A673 (cell line): ENCODE results near the gene ST6GALNAC4. TPM values are rescaled to one million over a fixed set of nuclear protein-coding genes. Genes with fewer than 3 reads are reported as not detected.
A peak's percentile ranks its signal among the peaks of the same experiment; 100 is the strongest.

Source experiments
- BruUV-seq: library from RNA; stranded (reverse); fragments of 400-500 nt; replicated peaks from 2 replicates; lab custom pipeline; 2021; lab: Mats Ljungman, UMichigan
- CTCF ChIA-PET: fragments of 300-600 bp; sonication (Branson Sonifier 250); formaldehyde crosslinking; loops from one replicate; lab custom pipeline; 2022; ENCODE audit warnings: antibody characterized with exemption; lab: Charles Lee
- POLR2A ChIA-PET: fragments of 300-600 bp; sonication (Branson Sonifier 250); formaldehyde crosslinking; loops from one replicate; lab custom pipeline; 2022; ENCODE audit warnings: antibody characterized with exemption; ENCODE audit not compliant: low non-redundant PET; lab: Charles Lee
- DNase-seq: peaks from one replicate; pipeline ENCODE4 v3.0.0-alpha.2; 2015; ENCODE audit warnings: low spot score
- H3K27ac ChIP-seq: fragments of 200-600 bp; sonication (generic); 2 replicates; pipeline ENCODE4 v1.5.1; 2016; ENCODE audit warnings: mixed run types, low read depth, mild to moderate bottlenecking, mixed read lengths, antibody characterized with exemption, low read length; ENCODE audit not compliant: poor library complexity, severe bottlenecking
- H3K27me3 ChIP-seq: fragments of 200-600 bp; sonication (generic); replicated peaks from 2 replicates; pipeline ENCODE4 v1.6.1; 2017; ENCODE audit warnings: mixed run types, low read depth, mild to moderate bottlenecking, mixed read lengths, antibody characterized with exemption, low read length; ENCODE audit not compliant: insufficient read depth, poor library complexity
- H3K36me3 ChIP-seq: fragments of 200-600 bp; sonication (generic); 2 replicates; pipeline ENCODE4 v1.6.1; 2016; ENCODE audit warnings: mixed run types, mild to moderate bottlenecking, mixed read lengths, antibody characterized with exemption, low read length; ENCODE audit not compliant: insufficient read depth, poor library complexity, severe bottlenecking
- H3K4me1 ChIP-seq: fragments of 200-600 bp; sonication (generic); 2 replicates; pipeline ENCODE4 v1.6.1; 2017; ENCODE audit warnings: mixed run types, mild to moderate bottlenecking, mixed read lengths, antibody characterized with exemption, low read length; ENCODE audit not compliant: insufficient read depth, poor library complexity, severe bottlenecking
- H3K4me3 ChIP-seq: fragments of 200-600 bp; sonication (generic); 2 replicates; pipeline ENCODE4 v1.5.1; 2016; ENCODE audit warnings: low read depth, mixed run types, mild to moderate bottlenecking, mixed read lengths, low read length; ENCODE audit not compliant: poor library complexity, severe bottlenecking
- H3K9me3 ChIP-seq: fragments of 200-600 bp; sonication (generic); 2 replicates; pipeline ENCODE4 v1.6.1; 2016; ENCODE audit warnings: mixed run types, low read depth, mild to moderate bottlenecking, mixed read lengths, antibody characterized with exemption, low read length; ENCODE audit not compliant: poor library complexity, severe bottlenecking
- EZH2 ChIP-seq: fragments of 200-600 bp; sonication (generic); IDR thresholded peaks from 2 replicates; pipeline ENCODE4 v1.6.1; 2017; ENCODE audit warnings: borderline replicate concordance, low read depth, mild to moderate bottlenecking, mixed read lengths, antibody characterized with exemption, low read length; ENCODE audit not compliant: poor library complexity, severe bottlenecking
- intact Hi-C: fragments of 100-400 bp; cut with micrococcal nuclease; formaldehyde crosslinking; loops from one replicate; pipeline ENCODE4 v1.10.0; 2022; ENCODE audit not compliant: unreplicated experiment
- total RNA-seq: library from RNA; stranded (reverse); gene quantifications from 2 replicates; pipeline ENCODE4 v1.2.3, GENCODE V29; 2021
- TF ChIP-seq, protein P1 (sequence below): fragments of 300-800, 200-600 bp; sonication (generic); conservative IDR thresholded peaks from 2 replicates; pipeline ENCODE4 v1.5.1; 2017; ENCODE audit warnings: low read depth, mild to moderate bottlenecking, antibody characterized with exemption, low read length, moderate library complexity, mixed read lengths

ST6GALNAC4 gene
- total RNA-seq, 1 experiment from 2014 or later, result 11.8 TPM

DNA sequence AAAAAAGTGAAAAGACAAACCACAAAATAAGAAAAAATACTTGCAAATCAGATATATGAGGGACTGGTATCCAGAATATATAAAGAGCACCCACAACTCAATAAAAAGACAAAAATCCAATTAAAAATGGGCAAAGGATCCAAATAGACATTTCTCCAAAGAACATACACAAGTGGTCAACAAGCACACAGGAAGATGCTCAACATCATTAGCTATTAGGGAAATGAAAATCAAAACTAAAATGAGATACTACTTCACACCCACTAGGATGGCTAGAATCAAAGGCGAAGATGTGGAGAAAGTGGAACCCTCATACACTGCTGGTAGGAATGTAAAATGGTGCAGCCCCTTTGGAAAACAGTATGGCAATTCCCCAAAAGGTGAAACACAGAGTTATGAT is 41.9 kb upstream of the ST6GALNAC4 start:
- BruUV-seq, result no TSS peak
- Histone ChIP-seq H3K4me3 (no peak overlapping the region), H3K36me3 (no peaks in the 10 kb centered on the region), H3K27me3 (no peaks in the 10 kb centered on the region), H3K27ac (no peak overlapping the region), H3K4me1 (peaks cover 44% of the 10 kb centered on the region), H3K9me3 (no peaks in the 10 kb centered on the region)
- TF ChIP-seq, protein P1, sequence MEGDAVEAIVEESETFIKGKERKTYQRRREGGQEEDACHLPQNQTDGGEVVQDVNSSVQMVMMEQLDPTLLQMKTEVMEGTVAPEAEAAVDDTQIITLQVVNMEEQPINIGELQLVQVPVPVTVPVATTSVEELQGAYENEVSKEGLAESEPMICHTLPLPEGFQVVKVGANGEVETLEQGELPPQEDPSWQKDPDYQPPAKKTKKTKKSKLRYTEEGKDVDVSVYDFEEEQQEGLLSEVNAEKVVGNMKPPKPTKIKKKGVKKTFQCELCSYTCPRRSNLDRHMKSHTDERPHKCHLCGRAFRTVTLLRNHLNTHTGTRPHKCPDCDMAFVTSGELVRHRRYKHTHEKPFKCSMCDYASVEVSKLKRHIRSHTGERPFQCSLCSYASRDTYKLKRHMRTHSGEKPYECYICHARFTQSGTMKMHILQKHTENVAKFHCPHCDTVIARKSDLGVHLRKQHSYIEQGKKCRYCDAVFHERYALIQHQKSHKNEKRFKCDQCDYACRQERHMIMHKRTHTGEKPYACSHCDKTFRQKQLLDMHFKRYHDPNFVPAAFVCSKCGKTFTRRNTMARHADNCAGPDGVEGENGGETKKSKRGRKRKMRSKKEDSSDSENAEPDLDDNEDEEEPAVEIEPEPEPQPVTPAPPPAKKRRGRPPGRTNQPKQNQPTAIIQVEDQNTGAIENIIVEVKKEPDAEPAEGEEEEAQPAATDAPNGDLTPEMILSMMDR, result no peak
- no peak for TF ChIP-seq EZH2
- CTCF ChIA-PET, result no interaction called here
- POLR2A ChIA-PET, result no interaction called here
- no peak for DNase-seq
- intact Hi-C loops, result no loop called here

DNA sequence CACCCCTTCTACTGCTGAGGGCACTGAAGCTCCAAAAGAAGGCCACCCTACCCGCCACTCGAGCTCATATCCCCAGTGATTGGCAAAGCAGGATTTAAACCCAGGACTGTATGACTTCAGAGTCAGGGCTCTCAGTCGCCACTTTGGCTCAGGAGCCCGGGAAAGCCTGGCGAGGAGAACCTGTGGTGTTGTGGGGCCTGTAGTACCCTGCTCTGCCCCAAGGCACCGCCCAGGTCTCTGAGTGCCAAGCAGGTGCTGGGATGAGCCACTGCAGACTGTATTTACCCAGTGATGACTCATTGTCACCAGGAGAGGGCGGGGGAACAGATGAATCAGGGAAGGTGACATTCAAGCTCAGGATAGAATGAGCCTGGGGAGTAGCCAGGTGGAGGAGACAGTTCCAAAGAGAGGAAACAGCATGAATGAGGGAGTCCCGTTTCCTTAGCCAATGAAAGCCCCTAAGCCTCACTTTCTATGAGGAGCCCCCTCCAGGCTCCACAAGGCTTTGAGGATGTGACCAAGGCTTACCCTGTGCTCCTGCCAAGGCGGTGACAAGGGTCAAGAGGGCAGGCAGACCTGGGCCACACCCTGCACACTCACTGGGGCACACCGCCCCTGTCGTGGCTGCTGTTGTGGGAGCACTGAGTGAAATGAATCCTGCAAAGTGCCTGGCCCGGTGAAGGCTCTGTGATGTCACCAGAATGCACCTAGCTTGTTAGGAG is 38.6 kb upstream of the ST6GALNAC4 start:
- Histone ChIP-seq H3K36me3 (no peaks in the 10 kb centered on the region), H3K4me1 (peaks cover 19% of the 10 kb centered on the region), H3K27ac (peak overlapping the region; percentile 50), H3K27me3 (no peaks in the 10 kb centered on the region), H3K9me3 (no peaks in the 10 kb centered on the region), H3K4me3 (no peak overlapping the region)
- BruUV-seq, result no TSS peak
- no peak for DNase-seq
- POLR2A ChIA-PET, result no interaction called here
- intact Hi-C loops, result no loop called here
- TF ChIP-seq, protein P1, result peak; percentile 37; the same call in 1 of the 2 replicates
- no peak for TF ChIP-seq EZH2
- CTCF ChIA-PET, result interaction anchor here (0.6 to 1.2 kb wide), 2 partner anchors 12 to 136 kb away, joined by 4 to 5 read pairs; no protein-coding TSS in a partner anchor

DNA sequence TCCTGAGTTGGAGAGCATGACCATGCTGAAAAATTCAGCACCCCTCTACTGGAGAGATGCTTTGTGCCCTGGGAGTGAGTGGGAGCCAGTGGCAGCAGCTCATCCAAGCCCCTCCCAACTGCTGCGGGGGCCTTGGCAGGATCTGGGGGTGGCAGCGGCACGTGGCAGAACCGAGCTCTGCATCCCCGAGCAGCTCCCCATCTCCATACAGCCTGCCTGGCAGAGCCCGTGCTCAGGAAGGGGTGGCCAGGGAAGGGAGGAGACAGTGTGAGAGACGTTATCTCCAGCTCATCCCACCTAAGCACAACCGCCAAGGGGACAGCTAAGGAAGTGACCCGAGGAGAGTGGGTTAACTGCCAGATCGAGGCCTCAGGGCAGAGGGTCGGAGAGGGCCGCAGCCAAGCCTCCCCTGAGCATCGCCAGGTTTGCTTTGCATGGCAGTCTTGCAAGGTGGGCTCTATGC is 38.0 kb upstream of the ST6GALNAC4 start:
- Histone ChIP-seq H3K4me3 (no peak overlapping the region), H3K27me3 (no peaks in the 10 kb centered on the region), H3K36me3 (no peaks in the 10 kb centered on the region), H3K27ac (peak overlapping the region; percentile 50), H3K9me3 (no peaks in the 10 kb centered on the region), H3K4me1 (peaks cover 13% of the 10 kb centered on the region)
- no peak for DNase-seq
- CTCF ChIA-PET, result interaction anchor here (1.2 kb wide), 1 partner anchor 12 kb away, joined by 5 read pairs; no protein-coding TSS in a partner anchor
- POLR2A ChIA-PET, result no interaction called here
- BruUV-seq, result no TSS peak
- TF ChIP-seq, protein P1, result no peak
- no peak for TF ChIP-seq EZH2
- intact Hi-C loops, result no loop called here
